GM21529 (cell line): ENCODE results near the gene ZMYND19.
A peak's percentile ranks its signal among the peaks of the same experiment; 100 is the strongest.
"Not testable (repeated sequence)": the region's sequence is repeated elsewhere in the genome, so short reads cannot be mapped to it uniquely, and the experiment has no call there.

ENCODE experiments used
- ATAC-seq: cut with Tn5 transposase; IDR thresholded peaks from one replicate; pipeline ENCODE4 v1.9.1; 2021; ENCODE audit not compliant: unreplicated experiment

ZMYND19 gene

GRCh38 chr9:137590469-137591383 is at the start of gene ZMYND19:
ZMYND19 (minus strand) TSS chr9:137590512; CDS start chr9:137590263, 249 bp downstream.
- ATAC-seq: peak; percentile 82

GRCh38 chr9:137639303-137640051 is 49.2 kb upstream of the ZMYND19 start:
- ATAC-seq: no peak

- ATAC-seq: no peak
Measured at GRCh38 chr9:137638680-137639079, 48.4 kb upstream of the ZMYND19 start.

- ATAC-seq: no peak
Measured at GRCh38 chr9:137634016-137634415, 43.7 kb upstream of the ZMYND19 start.

- no peak for ATAC-seq
Measured at GRCh38 chr9:137632230-137633161, 42.2 kb upstream of the ZMYND19 start.

GRCh38 chr9:137631345-137632229 is 41.3 kb upstream of the ZMYND19 start:
- ATAC-seq: no peak

GRCh38 chr9:137630679-137631078 is 40.4 kb upstream of the ZMYND19 start:
- no peak for ATAC-seq

- no peak for ATAC-seq
Measured at GRCh38 chr9:137630126-137630525, 39.8 kb upstream of the ZMYND19 start.

- not testable (repeated sequence) for ATAC-seq
Measured at GRCh38 chr9:137627406-137627805, 37.1 kb upstream of the ZMYND19 start.

- ATAC-seq: no peak
Measured at GRCh38 chr9:137626464-137626863, 36.2 kb upstream of the ZMYND19 start.

- ATAC-seq: not testable (repeated sequence)
Measured at GRCh38 chr9:137622211-137622610, 31.9 kb upstream of the ZMYND19 start.

- ATAC-seq: no peak
Measured at GRCh38 chr9:137621131-137621757, 30.9 kb upstream of the ZMYND19 start.

- no peak for ATAC-seq
Measured at GRCh38 chr9:137620581-137620980, 30.3 kb upstream of the ZMYND19 start.

GRCh38 chr9:137620048-137620405 is 29.7 kb upstream of the ZMYND19 start:
- ATAC-seq: no peak

GRCh38 chr9:137619240-137620047 is 29.1 kb upstream of the ZMYND19 start:
- peak; percentile 17 for ATAC-seq

- peak; percentile 50 for ATAC-seq
Measured at GRCh38 chr9:137618105-137619067, 28.1 kb upstream of the ZMYND19 start, which contains the start of gene EHMT1. EHMT1 (plus strand) TSS chr9:137619005; CDS start chr9:137619029, 24 bp downstream.

- ATAC-seq: no peak
Measured at GRCh38 chr9:137615387-137615871, 25.1 kb upstream of the ZMYND19 start.
